IPS DF 6.9 (cell line): Measurements from ENCODE around the gene ZNF423.

Source experiments
- DNase-seq: peaks from one replicate; pipeline ENCODE4 v3.0.0-alpha.2; 2013; ENCODE audit warnings: low read depth, low spot score
- H3K27ac ChIP-seq: one replicate; pipeline ENCODE4 v1.5.1; 2013; ENCODE audit warnings: low read length, control low read depth
- H3K27me3 ChIP-seq: 2 replicates; pipeline ENCODE4 v1.6.1; 2013; ENCODE audit warnings: mild to moderate bottlenecking, low read length; ENCODE audit not compliant: control insufficient read depth, insufficient read depth
- H3K36me3 ChIP-seq: 2 replicates; pipeline ENCODE4 v1.6.1; 2013; ENCODE audit warnings: low read length; ENCODE audit not compliant: control insufficient read depth, insufficient read depth
- H3K4me1 ChIP-seq: 2 replicates; pipeline ENCODE4 v1.6.1; 2013; ENCODE audit warnings: low read length; ENCODE audit not compliant: control insufficient read depth, insufficient read depth
- H3K4me3 ChIP-seq: 2 replicates; pipeline ENCODE4 v1.5.1; 2013; ENCODE audit warnings: mild to moderate bottlenecking, low read length
- H3K9me3 ChIP-seq: 2 replicates; pipeline ENCODE4 v1.6.1; 2013; ENCODE audit warnings: low read length, inconsistent platforms; ENCODE audit not compliant: control insufficient read depth, insufficient read depth
- WGBS: extraction: QIAGEN DNeasy Blood & Tissue Kit; methylation state at CpG from one replicate; pipeline ENCODE4 v1.1.7; 2013; ENCODE audit warnings: mixed read lengths, missing lambda C conversion rate; ENCODE audit not compliant: insufficient read length, insufficient coverage; 5-methylcytosine and 5-hydroxymethylcytosine counted together

ZNF423 gene

DNA sequence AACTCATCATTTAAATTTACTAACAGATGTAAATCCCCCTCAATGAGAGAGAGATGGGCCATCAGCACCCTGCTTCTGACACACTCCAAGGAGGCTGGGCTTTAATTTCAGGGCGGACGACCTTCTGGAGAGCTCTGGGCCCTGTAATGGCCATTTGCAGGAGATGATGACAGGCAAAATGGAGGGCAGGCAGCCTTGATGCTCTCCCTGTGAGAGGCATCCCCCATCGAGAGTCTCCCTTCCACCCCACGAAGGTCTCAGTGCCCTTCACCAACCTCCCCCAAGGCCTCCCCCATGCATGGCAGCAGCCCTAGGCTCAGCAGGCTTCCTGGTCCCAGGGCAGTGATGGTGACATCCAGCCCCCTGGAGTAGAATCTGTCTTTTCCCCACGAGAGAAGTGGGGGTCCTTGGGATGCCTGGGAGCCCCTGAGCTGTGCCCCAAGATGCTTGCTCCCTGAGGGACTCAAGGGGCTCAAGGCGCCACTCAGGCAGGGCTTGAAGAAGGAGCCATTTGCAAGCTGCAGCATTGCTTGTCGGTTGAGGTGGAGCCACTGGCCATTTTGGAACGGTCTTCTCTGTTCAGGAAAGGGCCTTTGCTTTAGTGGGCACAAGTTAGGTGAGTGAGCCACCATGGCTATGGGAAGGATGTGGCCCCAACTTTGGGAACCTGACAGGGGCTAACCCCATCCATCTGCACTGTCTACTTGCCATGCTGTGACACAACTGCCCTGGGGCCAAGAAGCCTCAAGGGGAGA, 399.7 kb downstream of the ZNF423 start:
- no CpG with 5 or more reads among the region's 8 CpGs for WGBS
- H3K4me1 ChIP-seq = peaks cover 3% of the 10 kb centered on the region
- DNase-seq = no peak

GRCh38 chr16:49455181-49455990, 400.5 kb downstream of the ZNF423 start:
- Histone ChIP-seq H3K27me3 (no peaks in the 10 kb centered on the region), H3K4me1 (peaks cover 3% of the 10 kb centered on the region), H3K4me3 (no peak overlapping the region), H3K27ac (no peak overlapping the region), H3K36me3 (no peaks in the 10 kb centered on the region), H3K9me3 (no peaks in the 10 kb centered on the region)
- DNase-seq = no peak
- no CpG with 5 or more reads among the region's 11 CpGs for WGBS

More for the DNA sequence above, 399.7 kb downstream of the ZNF423 start:
- Histone ChIP-seq H3K27ac (no peak overlapping the region), H3K36me3 (no peaks in the 10 kb centered on the region), H3K4me3 (no peak overlapping the region), H3K27me3 (no peaks in the 10 kb centered on the region), H3K9me3 (no peaks in the 10 kb centered on the region)

GRCh38 chr16:49454426-49455180, 401.3 kb downstream of the ZNF423 start:
- WGBS = no CpG with 5 or more reads among the region's 12 CpGs

DNA sequence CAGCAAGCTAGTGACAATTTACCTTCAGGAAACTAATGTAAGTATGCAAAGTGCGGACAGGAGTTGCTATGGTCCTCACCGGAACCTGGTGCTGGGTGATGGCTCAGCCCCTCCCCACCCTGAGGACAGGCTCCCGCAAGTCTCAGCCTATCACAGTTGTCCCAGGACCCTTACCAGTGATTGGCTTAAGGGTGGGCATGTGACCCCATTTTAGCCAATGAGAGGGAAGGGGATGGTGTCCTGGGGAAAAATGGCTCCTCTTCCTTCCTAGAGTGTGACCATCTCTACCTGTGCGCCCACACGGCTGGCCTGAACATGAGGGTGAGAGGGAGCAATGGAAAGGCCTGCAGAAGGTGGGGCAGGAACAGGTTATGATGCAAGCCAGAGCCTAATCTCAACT, 401.9 kb downstream of the ZNF423 start:
- no CpG with 5 or more reads among the region's 5 CpGs for WGBS
- Histone ChIP-seq H3K4me3 (no peak overlapping the region), H3K4me1 (peaks cover 3% of the 10 kb centered on the region), H3K27me3 (no peaks in the 10 kb centered on the region), H3K9me3 (no peaks in the 10 kb centered on the region), H3K27ac (no peak overlapping the region), H3K36me3 (no peaks in the 10 kb centered on the region)
- no peak for DNase-seq

More at GRCh38 chr16:49454426-49455180, 401.3 kb downstream of the ZNF423 start:
- Histone ChIP-seq H3K36me3 (no peaks in the 10 kb centered on the region), H3K4me3 (no peak overlapping the region), H3K27ac (no peak overlapping the region), H3K4me1 (peaks cover 3% of the 10 kb centered on the region), H3K9me3 (no peaks in the 10 kb centered on the region), H3K27me3 (no peaks in the 10 kb centered on the region)
- no peak for DNase-seq

DNA sequence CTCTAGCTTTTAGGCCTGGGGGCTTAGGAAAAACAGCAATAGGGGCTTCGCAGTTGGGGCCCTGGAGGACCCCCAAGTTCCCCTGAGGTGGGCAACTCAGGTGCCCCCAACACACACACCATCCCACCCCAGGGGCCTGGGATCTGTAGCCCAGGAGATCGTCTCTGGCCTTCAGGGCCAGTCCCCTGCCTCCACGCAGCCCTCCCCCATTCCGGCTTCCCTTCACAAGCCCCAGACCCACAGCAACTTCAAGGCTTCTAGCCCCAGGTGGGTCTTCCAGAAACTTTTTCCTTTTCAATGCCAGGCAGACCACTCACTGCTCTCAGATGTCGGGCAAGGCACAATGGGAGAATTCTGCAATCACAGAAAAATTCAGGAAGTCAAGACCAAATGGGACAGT, 402.9 kb downstream of the ZNF423 start:
- Histone ChIP-seq H3K4me3 (no peak overlapping the region), H3K4me1 (peaks cover 3% of the 10 kb centered on the region), H3K36me3 (no peaks in the 10 kb centered on the region), H3K27ac (no peak overlapping the region), H3K27me3 (no peaks in the 10 kb centered on the region), H3K9me3 (no peaks in the 10 kb centered on the region)
- DNase-seq = no peak
- WGBS = no CpG with 5 or more reads among the region's 5 CpGs

- no peaks in the 10 kb centered on the region for H3K27me3 ChIP-seq
- no peaks in the 10 kb centered on the region for H3K9me3 ChIP-seq
- no CpG with 5 or more reads among the region's 14 CpGs for WGBS
- no peak for DNase-seq
- no peak overlapping the region for H3K27ac ChIP-seq
- H3K4me1 ChIP-seq = peaks cover 3% of the 10 kb centered on the region
- H3K4me3 ChIP-seq = no peak overlapping the region
- no peaks in the 10 kb centered on the region for H3K36me3 ChIP-seq
Measured at GRCh38 chr16:49452578-49452977, 403.3 kb downstream of the ZNF423 start.

- no peak for DNase-seq
- Histone ChIP-seq H3K27ac (no peak overlapping the region), H3K4me1 (peaks cover 3% of the 10 kb centered on the region), H3K36me3 (no peaks in the 10 kb centered on the region), H3K4me3 (no peak overlapping the region), H3K9me3 (no peaks in the 10 kb centered on the region), H3K27me3 (no peaks in the 10 kb centered on the region)
- no CpG with 5 or more reads among the region's 4 CpGs for WGBS
Measured at GRCh38 chr16:49452108-49452507, 403.8 kb downstream of the ZNF423 start.

DNA sequence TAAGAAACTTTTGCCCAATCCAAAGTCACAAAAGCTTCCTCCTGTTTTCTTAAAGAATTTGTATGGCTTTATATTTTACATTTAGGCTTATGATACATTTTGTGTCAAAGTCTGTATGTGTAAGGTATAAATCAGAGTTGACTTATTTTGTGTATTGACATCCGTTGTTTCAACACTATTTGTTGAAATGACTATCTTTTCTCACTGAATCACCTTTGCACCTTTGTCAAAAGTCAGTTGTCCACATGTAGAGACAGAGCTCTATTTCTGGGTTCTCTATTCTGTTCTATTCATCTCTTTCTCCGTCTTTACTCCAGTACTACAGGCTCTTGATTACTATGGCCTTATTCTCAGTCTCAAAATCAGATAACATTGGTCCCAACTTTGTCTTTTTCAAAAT, 409.1 kb downstream of the ZNF423 start:
- no peak for DNase-seq
- Histone ChIP-seq H3K27ac (no peak overlapping the region), H3K4me3 (no peak overlapping the region), H3K27me3 (no peaks in the 10 kb centered on the region), H3K9me3 (no peaks in the 10 kb centered on the region), H3K4me1 (peaks cover 7% of the 10 kb centered on the region), H3K36me3 (no peaks in the 10 kb centered on the region)
- no CpG with 5 or more reads among the region's 2 CpGs for WGBS

GRCh38 chr16:49443576-49443975, 412.3 kb downstream of the ZNF423 start:
- H3K27ac ChIP-seq = no peak overlapping the region
- WGBS = no CpG with 5 or more reads among the region's 9 CpGs
- no peak overlapping the region for H3K4me3 ChIP-seq
- DNase-seq = no peak
- peaks cover 10% of the 10 kb centered on the region for H3K4me1 ChIP-seq
- H3K27me3 ChIP-seq = no peaks in the 10 kb centered on the region
- no peaks in the 10 kb centered on the region for H3K9me3 ChIP-seq
- H3K36me3 ChIP-seq = no peaks in the 10 kb centered on the region

DNA sequence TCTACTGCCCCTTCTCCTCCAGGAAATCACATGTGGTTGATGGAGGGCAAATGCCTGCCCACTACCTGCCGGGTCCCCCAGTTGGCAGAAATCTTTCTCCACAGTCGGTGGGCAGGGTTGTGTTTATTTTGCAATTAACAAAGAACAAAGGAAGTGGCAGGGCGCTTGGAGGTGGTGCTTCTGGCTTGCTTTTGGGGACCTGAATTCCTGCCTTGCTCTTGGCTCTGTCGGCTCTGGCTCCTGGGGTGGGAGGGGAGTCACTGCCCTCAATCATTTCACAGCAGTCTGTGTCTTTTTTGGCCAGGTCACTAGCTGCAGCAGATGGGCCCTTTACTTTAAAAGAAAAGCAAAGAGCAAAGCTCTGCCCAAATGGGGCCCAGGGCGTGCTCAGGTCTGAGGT, 413.1 kb downstream of the ZNF423 start:
- no peak for DNase-seq
- Histone ChIP-seq H3K4me1 (peaks cover 10% of the 10 kb centered on the region), H3K9me3 (no peaks in the 10 kb centered on the region), H3K27ac (no peak overlapping the region), H3K36me3 (no peaks in the 10 kb centered on the region), H3K27me3 (no peaks in the 10 kb centered on the region), H3K4me3 (no peak overlapping the region)
- no CpG with 5 or more reads among the region's 5 CpGs for WGBS
